IMR-90 (cell line): ENCODE data around the gene CLPTM1. TPM values are rescaled to one million over a fixed set of nuclear protein-coding genes. Genes with fewer than 3 reads are reported as not detected.

Experiments
- ATAC-seq: fragments of 200-7000 bp; cut with Tn5 transposase; 2 replicates; pipeline ENCODE4 v1.9.1; 2020; ENCODE audit warnings: low read depth, mild to moderate bottlenecking, moderate library complexity
- BruUV-seq: library from RNA; stranded (reverse); fragments of 400-500 nt; replicated peaks from 2 replicates; lab custom pipeline; 2021; lab: Mats Ljungman, UMichigan
- CTCF ChIA-PET: fragments of 300-600 bp; formaldehyde crosslinking; extraction: SDS; loops from one replicate; lab custom pipeline; 2021; ENCODE audit warnings: antibody characterized with exemption; lab: Yijun Ruan, JAX
- POLR2A ChIA-PET: fragments of 300-600 bp; sonication (Branson Sonifier 250); formaldehyde crosslinking; loops from one replicate; lab custom pipeline; 2022; ENCODE audit warnings: antibody characterized with exemption; ENCODE audit not compliant: unreplicated experiment; lab: Charles Lee
- DNase-seq: peaks from one replicate; pipeline ENCODE4 v3.0.0; 2013
- H2AFZ ChIP-seq: replicated peaks from 2 replicates; pipeline ENCODE3; 2013; ENCODE audit warnings: low read length, mild to moderate bottlenecking; ENCODE audit not compliant: poor library complexity
- H2AK5ac ChIP-seq: 2 replicates; pipeline ENCODE4 v1.6.1; 2013; ENCODE audit warnings: low read depth, low read length, inconsistent platforms
- H2AK9ac ChIP-seq: replicated peaks from 2 replicates; pipeline ENCODE3; 2013; ENCODE audit warnings: mild to moderate bottlenecking, low read depth, low read length, moderate library complexity; ENCODE audit not compliant: poor library complexity
- H2BK120ac ChIP-seq: 2 replicates; pipeline ENCODE4 v1.6.1; 2013; ENCODE audit warnings: low read depth, low read length, inconsistent platforms
- H2BK15ac ChIP-seq: 3 replicates; pipeline ENCODE4 v1.6.1; 2013; ENCODE audit warnings: low read depth, low read length, inconsistent platforms
- H2BK20ac ChIP-seq: 2 replicates; pipeline ENCODE4 v1.6.1; 2013; ENCODE audit warnings: low read depth, mild to moderate bottlenecking, inconsistent platforms, low read length, moderate library complexity
- H2BK5ac ChIP-seq: 2 replicates; pipeline ENCODE4 v1.6.1; 2013; ENCODE audit warnings: mild to moderate bottlenecking, low read depth, low read length, inconsistent platforms; ENCODE audit not compliant: poor library complexity, severe bottlenecking
- H3K14ac ChIP-seq: replicated peaks from 2 replicates; pipeline ENCODE4 v1.6.1; 2013; ENCODE audit warnings: low read depth, low read length, inconsistent platforms
- H3K18ac ChIP-seq: 2 replicates; pipeline ENCODE4 v1.6.1; 2013; ENCODE audit warnings: low read depth, low read length, control low read depth
- H3K23ac ChIP-seq: 2 replicates; pipeline ENCODE4 v1.6.1; 2013; ENCODE audit warnings: low read depth, low read length, inconsistent platforms
- H3K27ac ChIP-seq: 2 replicates; pipeline ENCODE4 v1.5.1; 2013; ENCODE audit warnings: mild to moderate bottlenecking, control low read depth, low read length; ENCODE audit not compliant: insufficient read depth
- H3K27me3 ChIP-seq: 2 replicates; pipeline ENCODE4 v1.6.1; 2013; ENCODE audit warnings: low read length; ENCODE audit not compliant: control insufficient read depth, insufficient read depth
- H3K36me3 ChIP-seq: 2 replicates; pipeline ENCODE4 v1.6.1; 2013; ENCODE audit warnings: low read length, mixed read lengths; ENCODE audit not compliant: control insufficient read depth, insufficient read depth
- H3K4ac ChIP-seq: 2 replicates; pipeline ENCODE4 v1.6.1; 2013; ENCODE audit warnings: low read depth, low read length, inconsistent platforms
- H3K4me1 ChIP-seq: 2 replicates; pipeline ENCODE4 v1.6.1; 2013; ENCODE audit warnings: low read length, mixed read lengths; ENCODE audit not compliant: control insufficient read depth, insufficient read depth
- H3K4me2 ChIP-seq: 2 replicates; pipeline ENCODE4 v1.6.1; 2013; ENCODE audit warnings: low read depth, mild to moderate bottlenecking, control low read depth, low read length, moderate library complexity
- H3K4me3 ChIP-seq: 2 replicates; pipeline ENCODE4 v1.5.1; 2013; ENCODE audit warnings: low read depth, mild to moderate bottlenecking, control low read depth, low read length, moderate library complexity; ENCODE audit not compliant: insufficient read depth
- H3K56ac ChIP-seq: 2 replicates; pipeline ENCODE4 v1.6.1; 2013; ENCODE audit warnings: low read length, inconsistent platforms; ENCODE audit not compliant: insufficient read depth; ENCODE audit errors: extremely low read depth
- H3K79me1 ChIP-seq, 2 experiments: 2 replicates each; pipeline ENCODE4 v1.6.1; 2013; ENCODE audit warnings: low read length in 2 of 2, inconsistent platforms in 1 of 2, low read depth in 1 of 2
- H3K9ac ChIP-seq: 2 replicates; pipeline ENCODE4 v1.6.1; 2013; ENCODE audit warnings: low read depth, low read length, control low read depth
- H3K9me1 ChIP-seq: 2 replicates; pipeline ENCODE4 v1.6.1; 2013; ENCODE audit warnings: low read length, inconsistent platforms; ENCODE audit not compliant: insufficient read depth
- H3K9me3 ChIP-seq: 2 replicates; pipeline ENCODE4 v1.6.1; 2013; ENCODE audit warnings: low read length; ENCODE audit not compliant: control insufficient read depth, insufficient read depth
- H4K20me1 ChIP-seq: 2 replicates; pipeline ENCODE4 v1.6.1; 2013; ENCODE audit warnings: low read length, inconsistent platforms; ENCODE audit not compliant: insufficient read depth
- H4K5ac ChIP-seq: 2 replicates; pipeline ENCODE4 v1.6.1; 2013; ENCODE audit warnings: mild to moderate bottlenecking, low read depth, low read length, control low read depth
- H4K8ac ChIP-seq, 2 experiments: 2 replicates each; pipeline ENCODE4 v1.6.1; 2013; ENCODE audit warnings: low read depth in 2 of 2, low read length in 2 of 2, control low read depth in 1 of 2, inconsistent platforms in 1 of 2
- H4K91ac ChIP-seq: 2 replicates; pipeline ENCODE4 v1.6.1; 2013; ENCODE audit warnings: low read depth, low read length, inconsistent platforms; ENCODE audit not compliant: insufficient read depth
- MAFK ChIP-seq: IDR thresholded peaks from 2 replicates; pipeline ENCODE4 v1.6.1; 2012; ENCODE audit warnings: low read depth, low read length, improper control_type of control experiment
- MXI1 ChIP-seq: IDR thresholded peaks from 2 replicates; pipeline ENCODE4 v1.6.1; 2012; ENCODE audit warnings: low read depth, mild to moderate bottlenecking, low read length, moderate library complexity, borderline replicate concordance
- WGBS, 2 experiments: methylation state at CpG; one replicate each; pipeline versions ENCODE4 v1.1.5 to v1.1.7; 2013; ENCODE audit warnings: missing lambda C conversion rate in 2 of 2; ENCODE audit not compliant: insufficient read length in 1 of 2; ENCODE audit errors: extremely low coverage in 2 of 2; 5-methylcytosine and 5-hydroxymethylcytosine counted together
- dilution Hi-C: fragments of 300-500 bp; cut with HindIII; formaldehyde crosslinking; loops from one replicate; pipeline ENCODE4 v1.14.3; 2018; ENCODE audit warnings: low sequenced_read_pairs; ENCODE audit not compliant: unreplicated experiment
- in situ Hi-C: fragments of 300-500 bp; cut with MboI; formaldehyde crosslinking; loops from 3 replicates; pipeline ENCODE4 v1.14.3; 2019; ENCODE audit warnings: low sequenced_read_pairs, inconsistent platforms, mixed read lengths
- intact Hi-C: fragments of 100-400 bp; cut with micrococcal nuclease; formaldehyde crosslinking; loops from 2 replicates; pipeline ENCODE4 v1.10.0; 2022
- polyA plus RNA-seq, 3 experiments: library from polyadenylated mRNA; depleted of rRNA; stranded (reverse); fragments of >200 nt; gene quantifications; 2 replicates each; pipeline ENCODE4 v1.2.3, GENCODE V29; 2012; ENCODE audit warnings: low replicate concordance in 1 of 3
- total RNA-seq: library from RNA; depleted of rRNA; stranded (reverse); fragments of >200 nt; gene quantifications from 2 replicates; pipeline ENCODE4 v1.2.3, GENCODE V29; 2012

The CLPTM1 gene
- total and polyA plus RNA-seq, 2 of the 4 experiments (the other 2 are of a cell fraction): 23.8 to 88.8 TPM

- H4K91ac ChIP-seq: no peak overlapping the region
- H3K56ac ChIP-seq: no peak overlapping the region
- no peak overlapping the region for H3K27ac ChIP-seq
- H3K27me3 ChIP-seq: peaks cover 8% of the 10 kb centered on the region
- H2BK15ac ChIP-seq: no peak overlapping the region
- dilution Hi-C loops (no loop called here), intact Hi-C loops (no loop called here), in situ Hi-C loops (no loop called here)
- DNase-seq (no peak), ATAC-seq (no peak)
- H3K9me3 ChIP-seq: no peaks in the 10 kb centered on the region
- H3K14ac ChIP-seq: no peak overlapping the region
- TF ChIP-seq MAFK (no peak), MXI1 (no peak)
- H4K8ac ChIP-seq: no peak overlapping the region
- H3K4me1 ChIP-seq: peaks cover 14% of the 10 kb centered on the region
- no peaks in the 10 kb centered on the region for H3K36me3 ChIP-seq
- H2AK5ac ChIP-seq: no peak overlapping the region
- WGBS, 2 experiments: 89% methylated on average over 24 of the region's 46 CpGs; no CpG with 5 or more reads in 1 of the 2 experiments
- CTCF ChIA-PET: interaction anchor here (1.1 to 1.2 kb wide), 2 partner anchors 44 to 151 kb away, joined by 3 read pairs; no protein-coding TSS in a partner anchor
- no peak overlapping the region for H2AK9ac ChIP-seq
- no peak overlapping the region for H3K4me2 ChIP-seq
- H3K18ac ChIP-seq: no peak overlapping the region
- H3K9me1 ChIP-seq: no peaks in the 10 kb centered on the region
- no peak overlapping the region for H2BK5ac ChIP-seq
- H4K20me1 ChIP-seq: 0 out of 2 replicates have a peak, but pooled peaks cover 4% of the 10 kb centered on the region
- H3K79me1 ChIP-seq: no peaks in the 10 kb centered on the region; a peak in 1 of 4 replicates
- no peak overlapping the region for H3K4ac ChIP-seq
- no TSS peak for BruUV-seq
- no peak overlapping the region for H3K9ac ChIP-seq
- no peak overlapping the region for H2BK120ac ChIP-seq
- no peak overlapping the region for H2BK20ac ChIP-seq
- H3K4me3 ChIP-seq: no peak overlapping the region
- no peak overlapping the region for H2AFZ ChIP-seq
- POLR2A ChIA-PET: no interaction called here
- H4K5ac ChIP-seq: no peak overlapping the region
- no peak overlapping the region for H3K23ac ChIP-seq
Measured at GRCh38 chr19:44908074-44908835, 46.9 kb upstream of the CLPTM1 start.
